Ovary (tissue), 9 donors: ENCODE data around the gene PRRC2A. TPM values are rescaled to one million over a fixed set of nuclear protein-coding genes. Genes with fewer than 3 reads are reported as not detected.

Source experiments
- DNase-seq, 5 donors: peaks; one replicate each; pipeline ENCODE4 v3.0.0-alpha.2; 2019 to 2020
- H3K27ac ChIP-seq, 2 donors: fragments of 200-600 bp; one replicate each; pipeline versions ENCODE4 v1.5.1 to v1.8.0; 2019 to 2022
- H3K27me3 ChIP-seq: fragments of 200-600 bp; one replicate; pipeline ENCODE4 v1.8.0; 2022
- H3K36me3 ChIP-seq: fragments of 200-600 bp; sonication (generic); one replicate; pipeline ENCODE4 v1.5.1; 2019
- H3K4me1 ChIP-seq: one replicate; pipeline ENCODE4 v1.8.1; 2013; ENCODE audit warnings: mild to moderate bottlenecking, moderate library complexity; ENCODE audit not compliant: insufficient read depth
- H3K4me3 ChIP-seq: fragments of 200-600 bp; sonication (generic); one replicate; pipeline ENCODE4 v1.5.1; 2017
- H3K9me3 ChIP-seq, 2 donors: fragments of 200-600 bp in 1 of 2; sonication (generic) in 1 of 2; one replicate each; pipeline versions ENCODE4 v1.5.1 to v1.8.1; 2013 to 2019; ENCODE audit warnings: mild to moderate bottlenecking in 1 of 2, moderate library complexity in 1 of 2
- CTCF ChIP-seq, 3 donors: fragments of 450-650 bp in 2 of 3; fragments of 200-600 bp in 1 of 3; IDR thresholded peaks; one replicate each; pipeline versions ENCODE4 v1.5.1 to v1.8.0; 2016 to 2022; ENCODE audit warnings: antibody characterized with exemption in 3 of 3, mild to moderate bottlenecking in 1 of 3
- EP300 ChIP-seq: sonication (generic); formaldehyde crosslinking; IDR thresholded peaks from one replicate; pipeline ENCODE4 v1.6.1; 2017; ENCODE audit warnings: antibody characterized with exemption
- POLR2A ChIP-seq: fragments of 450-650 bp; IDR thresholded peaks from one replicate; pipeline ENCODE4 v1.6.1; 2017; ENCODE audit warnings: antibody characterized with exemption, mild to moderate bottlenecking, moderate library complexity
- WGBS, 3 donors: extraction: QIAGEN DNeasy Blood & Tissue Kit in 1 of 3; methylation state at CpG; one replicate each; pipeline versions ENCODE4 v1.1.5 to v1.1.7; 2013 to 2017; 5-methylcytosine and 5-hydroxymethylcytosine counted together
- intact Hi-C, 4 donors: fragments of 100-400 bp; cut with DNase I; formaldehyde crosslinking; loops; one replicate each; pipeline versions ENCODE4 v1.11.0 to v1.15.1; 2022 to 2023
- polyA plus RNA-seq, 2 donors: library from polyadenylated mRNA; stranded (reverse); fragments of 200-250 nt in 1 of 2; fragments of 350-450 nt in 1 of 2; fragmentation: Illumina TruSeq in 1 of 2; extraction: RNeasy Lipid Tissue Mini Kit (QIAGEN cat#74804) in 1 of 2; gene quantifications; one replicate each; pipeline ENCODE4 v1.2.3, GENCODE V29; 2013 to 2014
- total RNA-seq, 7 donors: library from RNA; depleted of rRNA in 2 of 7; stranded (reverse); fragments of >200 nt in 2 of 7; fragmentation: NEBNext Ultra II Directional in 3 of 7; extraction: Animal tissue kit (Norgen Biotek cat#: 25700) in 3 of 7; gene quantifications; one replicate each; pipeline versions ENCODE4 v1.1.0 to v1.2.4, GENCODE V29; 2016 to 2023
- donor health status: DM: no; HTN: no; CAD: no; lungs with moderate emphysema.
- donor health status: DM: no; HTN: no; CAD: no.
- donor health status: Bipolar disorder and iron deficiency.
- donor health status: DM: yes; HTN: yes; CAD: no.
- donor health status: DM: no; HTN: no; CAD: no.
- donor health status: DM: yes; HTN: yes; CAD: no.

Gene PRRC2A
- total and polyA plus RNA-seq, 9 donors, result 48.5 to 222 (median 179) TPM

- no peak for TF ChIP-seq POLR2A
- TF ChIP-seq EP300, result no peak
- TF ChIP-seq CTCF (IDR thresholded peaks at IDR 0.05), result no peak
- no peak for DNase-seq
- intact Hi-C loops, result no loop called here
- no peaks in the 10 kb centered on the region for H3K27me3 ChIP-seq
- H3K27ac ChIP-seq, result no peak overlapping the region
- 79 to 95% (median 85%) methylated on average over 3 of the region's 3 CpGs for WGBS, 3 donors
- no peaks in the 10 kb centered on the region for H3K9me3 ChIP-seq
- H3K4me1 ChIP-seq, result peaks cover 5% of the 10 kb centered on the region
- H3K4me3 ChIP-seq, result no peak overlapping the region
- no peaks in the 10 kb centered on the region for H3K36me3 ChIP-seq
Observed at GRCh38 chr6:31577579-31577966, 42.9 kb upstream of the PRRC2A start.

- H3K27me3 ChIP-seq, result no peaks in the 10 kb centered on the region
- no peaks in the 10 kb centered on the region for H3K36me3 ChIP-seq
- intact Hi-C loops, result no loop called here
- peaks cover 5% of the 10 kb centered on the region for H3K4me1 ChIP-seq
- 82 to 86% (median 86%) methylated on average over 12 of the region's 12 CpGs for WGBS, 3 donors
- TF ChIP-seq POLR2A, result no peak
- no peak for TF ChIP-seq EP300
- TF ChIP-seq CTCF (IDR thresholded peaks at IDR 0.05), result no peak
- H3K4me3 ChIP-seq, result no peak overlapping the region
- H3K27ac ChIP-seq, result no peak overlapping the region
- no peaks in the 10 kb centered on the region for H3K9me3 ChIP-seq
- DNase-seq, result no peak
Observed at GRCh38 chr6:31578184-31579118, 42.1 kb upstream of the PRRC2A start.

GRCh38 chr6:31579119-31579505 lies 41.4 kb upstream of the PRRC2A start:
- Histone ChIP-seq H3K27me3 (no peaks in the 10 kb centered on the region), H3K9me3 (no peaks in the 10 kb centered on the region), H3K36me3 (no peaks in the 10 kb centered on the region), H3K4me1 (peaks cover 5% of the 10 kb centered on the region), H3K27ac (no peak overlapping the region), H3K4me3 (no peak overlapping the region)
- DNase-seq, result no peak
- intact Hi-C loops, result no loop called here
- TF ChIP-seq POLR2A (no peak), CTCF (IDR thresholded peaks at IDR 0.05) (no peak), EP300 (no peak)
- WGBS, 3 donors, result 85 to 89% (median 86%) methylated on average over 3 of the region's 3 CpGs

- 88 to 92% (median 92%) methylated on average over 8 of the region's 8 CpGs for whole genome bisulfite sequencing, 3 donors
- no peaks in the 10 kb centered on the region for H3K9me3 ChIP-seq
- H3K36me3 ChIP-seq, result no peaks in the 10 kb centered on the region
- TF ChIP-seq POLR2A, result no peak
- no peak for TF ChIP-seq CTCF (IDR thresholded peaks at IDR 0.05)
- no peak for TF ChIP-seq EP300
- DNase-seq, result no peak
- no peak overlapping the region for H3K27ac ChIP-seq
- intact Hi-C loops, result loop anchor here in 1 of 4 donors (5.0 kb wide), 1 partner anchor 32 kb away; the partner anchor contains the start of genes ATP6V1G2 and NFKBIL1
- H3K4me1 ChIP-seq, result peaks cover 5% of the 10 kb centered on the region
- no peak overlapping the region for H3K4me3 ChIP-seq
- H3K27me3 ChIP-seq, result no peaks in the 10 kb centered on the region
Observed at GRCh38 chr6:31579546-31580437, 40.7 kb upstream of the PRRC2A start.
